K562 (cell line): ENCODE measurements around the gene CYP4V2. TPM values are rescaled to one million over a fixed set of nuclear protein-coding genes. Genes with fewer than 3 reads are reported as not detected.
A peak's percentile ranks its signal among the peaks of the same experiment; 100 is the strongest.

Source experiments
- CBFB ChIP-seq: sonication (generic); formaldehyde crosslinking; IDR thresholded peaks from 2 replicates; pipeline ENCODE4 v1.4.0; 2020; ENCODE audit warnings: mild to moderate bottlenecking, missing genetic modification reagents
- GATAD2A ChIP-seq: fragments of 450-650 bp; IDR thresholded peaks from 2 replicates; pipeline ENCODE4 v1.6.1; 2017
- HDGF ChIP-seq: fragments of 450-650 bp; IDR thresholded peaks from 2 replicates; pipeline ENCODE4 v1.6.1; 2016
- HMGN3 ChIP-seq: IDR thresholded peaks from 2 replicates; pipeline ENCODE4 v1.6.1; 2011; ENCODE audit warnings: borderline replicate concordance, low read depth, mild to moderate bottlenecking, mixed read lengths, low read length; ENCODE audit not compliant: insufficient read length; ENCODE audit errors: extremely low read depth
- ID3 ChIP-seq, 2 experiments: fragments of 250-450 bp in 1 of 2; fragments of 450-650 bp in 1 of 2; sonication (Bioruptor Pico) in 1 of 2; IDR thresholded peaks; 2 replicates each; pipeline versions ENCODE4 v1.6.1 to v1.8.0; 2016 to 2021; ENCODE audit warnings: mild to moderate bottlenecking in 2 of 2, moderate library complexity in 2 of 2, missing compliant biosample characterization in 1 of 2, missing genetic modification characterization in 1 of 2
- JUN ChIP-seq, 2 experiments: sonication (generic) in 1 of 2; formaldehyde crosslinking in 1 of 2; IDR thresholded peaks; 2 replicates each; pipeline versions ENCODE4 v1.6.1 to v1.8.0; 2012 to 2022; ENCODE audit warnings: borderline replicate concordance in 2 of 2, mild to moderate bottlenecking in 2 of 2, improper control_type of control experiment in 1 of 2, low read depth in 1 of 2, low read length in 1 of 2, missing genetic modification reagents in 1 of 2
- MAZ ChIP-seq, 2 experiments: fragments of 450-650 bp in 1 of 2; sonication (generic) in 1 of 2; formaldehyde crosslinking; IDR thresholded peaks in 1 of 2; conservative IDR thresholded peaks in 1 of 2; 2 replicates each; pipeline versions ENCODE4 v1.4.0 to v1.5.0; 2020; ENCODE audit warnings: mild to moderate bottlenecking in 1 of 2, missing genetic modification reagents in 1 of 2
- MYBL2 ChIP-seq, 2 experiments: fragments of 450-650 bp in 1 of 2; sonication (generic) in 1 of 2; formaldehyde crosslinking in 1 of 2; IDR thresholded peaks; 2 replicates each; pipeline versions ENCODE4 v1.6.1 to v1.8.1; 2017 to 2022; ENCODE audit warnings: borderline replicate concordance in 1 of 2, inconsistent platforms in 1 of 2, low read depth in 1 of 2, mild to moderate bottlenecking in 1 of 2, missing genetic modification reagents in 1 of 2, moderate library complexity in 1 of 2
- MYC ChIP-seq, 2 experiments: fragments of 250-450 bp in 1 of 2; sonication (Bioruptor Pico) in 1 of 2; IDR thresholded peaks; 2 replicates each; pipeline versions ENCODE4 v1.5.1 to v1.6.1; 2012 to 2021; ENCODE audit warnings: low read depth in 2 of 2, borderline replicate concordance in 1 of 2, improper control_type of control experiment in 1 of 2, low read length in 1 of 2, mild to moderate bottlenecking in 1 of 2, moderate library complexity in 1 of 2
- NEUROD1 ChIP-seq: fragments of 150-350 bp; IDR thresholded peaks from 2 replicates; pipeline ENCODE4 v1.6.1; 2014; ENCODE audit warnings: borderline replicate concordance, low read length, low read depth; ENCODE audit not compliant: partially characterized antibody
- RUNX1 ChIP-seq: sonication (generic); IDR thresholded peaks from 2 replicates; pipeline ENCODE4 v1.6.1; 2016; ENCODE audit warnings: antibody characterized with exemption, low read depth
- SMAD1 ChIP-seq: fragments of 150-350 bp; IDR thresholded peaks from 2 replicates; pipeline ENCODE4 v1.6.1; 2014; ENCODE audit warnings: low read length, low read depth; ENCODE audit not compliant: partially characterized antibody
- TCF15 ChIP-seq: fragments of 250-450 bp; sonication (Bioruptor Pico); IDR thresholded peaks from 2 replicates; pipeline ENCODE4 v1.8.0; 2022; ENCODE audit warnings: moderate library complexity, mild to moderate bottlenecking, inconsistent platforms
- TRIM24 ChIP-seq, 2 experiments: fragments of 450-650 bp; IDR thresholded peaks; 2 replicates each; pipeline ENCODE4 v1.6.1; 2016
- ZBTB11 ChIP-seq, 3 experiments: fragments of 200-800 bp in 1 of 3; fragments of 250-450 bp in 1 of 3; fragments of 450-650 bp in 1 of 3; sonication (Bioruptor Pico) in 1 of 3; sonication (Bioruptor generic) in 1 of 3; formaldehyde crosslinking in 1 of 3; IDR thresholded peaks; 2 replicates each; pipeline versions ENCODE4 v1.6.1 to v1.8.0; 2016 to 2022; ENCODE audit warnings: mild to moderate bottlenecking in 2 of 3, missing genetic modification characterization in 2 of 3, missing compliant biosample characterization in 1 of 3, moderate library complexity in 1 of 3
- ZBTB12 ChIP-seq: fragments of 250-450 bp; sonication (Bioruptor Pico); IDR thresholded peaks from 2 replicates; pipeline ENCODE4 v1.4.0; 2020
- ZC3H11A ChIP-seq: IDR thresholded peaks from 2 replicates; pipeline ENCODE4 v1.6.1; 2012; ENCODE audit warnings: low read depth, low read length, improper control_type of control experiment
- ZKSCAN1 ChIP-seq: fragments of 150-350 bp; IDR thresholded peaks from 2 replicates; pipeline ENCODE4 v1.6.1; 2016; ENCODE audit warnings: low read depth, low read length
- ZNF717 ChIP-seq: fragments of 250-450 bp; sonication (Bioruptor Pico); IDR thresholded peaks from 2 replicates; pipeline ENCODE4 v1.5.0; 2021
- polyA plus RNA-seq, 8 experiments: library from polyadenylated mRNA; depleted of rRNA in 4 of 8; stranded (reverse) in 5 of 8; unstranded in 3 of 8; fragments of >200 nt; fragmentation: Nextera tagmentation in 2 of 8; fragmentation: Illumina TruSeq in 1 of 8; extraction: Ambion mirVana in 2 of 8; extraction: Trizol in 1 of 8; gene quantifications; 2 replicates each; pipeline versions ENCODE4 v1.2.1 to v1.2.3, GENCODE V29; 2011 to 2014; ENCODE audit warnings: inconsistent platforms in 1 of 8, missing spikeins in 1 of 8
- total RNA-seq, 7 experiments: library from RNA; depleted of rRNA in 6 of 7; stranded (reverse); fragments of >200 nt in 6 of 7; fragmentation: Illumina TruSeq in 2 of 7; extraction: Trizol in 2 of 7; gene quantifications; 2 replicates each; pipeline versions ENCODE4 v1.2.1 to v1.2.3, GENCODE V29; 2011 to 2021; ENCODE audit warnings: low replicate concordance in 1 of 7

CYP4V2 gene
- total and polyA plus RNA-seq, 9 of the 15 experiments (the other 6 are each of a cell fraction or from before 2014, with no cell fraction given): 1.1 to 8.3 (median 3.9) TPM

- TF ChIP-seq ZBTB12 (CRISPR knock-in tag) (peak; percentile 56; the same call in 1 of the 2 replicates), CBFB (CRISPR knock-in tag) (no peak; the same call in 1 of the 2 replicates), SMAD1 (no peak), MYBL2 (IDR thresholded peaks at IDR 0.05; ENCODE audit: low read depth) (no peak), MYBL2 (CRISPR knock-in tag; IDR thresholded peaks at IDR 0.05; ENCODE audit: borderline replicate concordance) (no peak), RUNX1 (no peak), NEUROD1 (peak; percentile 9), GATAD2A (no peak), ID3 (CRISPR knock-in tag; IDR thresholded peaks at IDR 0.05) (no peak), ID3 (tag; IDR thresholded peaks at IDR 0.05) (peak; percentile 82), JUN (IDR thresholded peaks at IDR 0.05; ENCODE audit: borderline replicate concordance, low read depth, low read length) (no peak), JUN (CRISPR knock-in tag; IDR thresholded peaks at IDR 0.05; ENCODE audit: borderline replicate concordance) (no peak), HDGF (no peak), ZNF717 (CRISPR knock-in tag) (no peak), ZKSCAN1 (0 out of 2 replicates have a peak, but pooled peaks have one; percentile 53), ZBTB11 (CRISPR knock-in tag; IDR thresholded peaks at IDR 0.05) (peak in 2 of 3 experiments; percentile 86 to 96; a peak in 4 of 6 replicates), ZC3H11A (0 out of 2 replicates have a peak, but pooled peaks have one; percentile 53), TRIM24 (IDR thresholded peaks at IDR 0.05) (peak in 1 of 2 experiments; percentile 48; a peak in 2 of 4 replicates), MAZ (CRISPR knock-in tag; conservative IDR thresholded peaks at IDR 0.05 in 1 of 2, IDR thresholded peaks at IDR 0.05 in 1 of 2) (peak; percentile 72 to 81), HMGN3 (peak; percentile 16), MYC (IDR thresholded peaks at IDR 0.05; ENCODE audit: low read depth, low read length) (peak; percentile 75), MYC (CRISPR knock-in tag; IDR thresholded peaks at IDR 0.05; ENCODE audit: borderline replicate concordance, low read depth) (peak; percentile 81; the same call in 1 of the 2 replicates), TCF15 (CRISPR knock-in tag) (no peak)
These were observed at the start of gene CYP4V2 (continued) for GRCh38 chr4:186191200-186192065.
